NCI-H226 (cell line): Measurements from ENCODE around the gene SLC25A25.
"Not testable (repeated sequence)": the region's sequence is repeated elsewhere in the genome, so short reads cannot be mapped to it uniquely, and the experiment has no call there.

Experiments used
- DNase-seq: peaks from one replicate; pipeline ENCODE4 v3.0.0-alpha.2; 2015

SLC25A25 gene

GRCh38 chr9:128127990-128128835, 60.2 kb downstream of the SLC25A25 start:
- DNase-seq: peak; percentile 87

- DNase-seq: no peak
Measured at GRCh38 chr9:128128836-128129590, 61.0 kb downstream of the SLC25A25 start.

DNA sequence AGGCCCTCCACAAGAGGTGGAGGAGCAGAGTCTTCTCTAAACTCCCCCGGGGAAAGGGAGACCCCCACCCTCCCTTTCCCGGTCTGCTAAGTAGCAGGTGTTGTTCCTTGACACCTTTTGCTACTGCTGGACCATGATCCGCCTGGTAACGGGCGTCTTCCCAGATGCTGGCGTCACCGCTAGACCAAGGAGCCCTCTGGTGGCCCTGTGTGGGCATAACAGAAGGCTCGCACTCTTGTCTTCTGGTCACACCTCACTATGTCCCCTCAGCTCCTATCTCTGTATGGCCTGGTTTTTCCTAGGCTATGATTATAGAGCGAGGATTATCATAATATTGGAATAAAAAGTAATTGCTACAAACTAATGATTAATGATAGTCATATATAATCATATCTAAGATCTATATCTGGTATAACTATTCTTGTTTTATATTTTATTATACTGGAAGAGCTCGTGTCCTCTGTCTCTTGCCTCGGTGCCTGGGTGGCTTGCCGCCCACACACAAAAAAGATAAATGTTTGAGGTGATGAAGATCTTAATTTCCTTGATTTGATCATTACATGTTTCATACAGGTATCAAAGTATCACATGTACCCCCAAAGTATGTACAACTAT, 62.1 kb downstream of the SLC25A25 start:
- not testable (repeated sequence) for DNase-seq

DNA sequence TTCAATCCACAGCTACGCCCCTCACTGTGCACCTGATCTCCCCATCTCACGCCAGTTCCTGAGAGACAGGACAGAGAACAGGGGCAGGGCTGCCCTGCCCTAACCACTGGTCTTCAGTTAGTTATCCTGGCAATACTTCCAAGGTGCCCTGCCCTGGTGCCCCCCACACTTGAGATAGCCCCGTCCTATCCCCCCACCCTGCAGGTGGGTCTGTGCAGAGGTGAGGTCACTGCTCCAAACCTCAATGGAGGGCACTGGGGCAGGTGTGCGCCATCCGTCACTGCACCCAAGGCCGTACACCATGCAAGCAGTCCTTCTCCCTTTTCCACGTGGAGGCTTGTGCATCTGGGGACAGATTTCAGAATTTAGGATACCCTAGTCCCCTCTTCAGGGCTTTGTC, 62.6 kb downstream of the SLC25A25 start:
- DNase-seq: not testable (repeated sequence)

DNA sequence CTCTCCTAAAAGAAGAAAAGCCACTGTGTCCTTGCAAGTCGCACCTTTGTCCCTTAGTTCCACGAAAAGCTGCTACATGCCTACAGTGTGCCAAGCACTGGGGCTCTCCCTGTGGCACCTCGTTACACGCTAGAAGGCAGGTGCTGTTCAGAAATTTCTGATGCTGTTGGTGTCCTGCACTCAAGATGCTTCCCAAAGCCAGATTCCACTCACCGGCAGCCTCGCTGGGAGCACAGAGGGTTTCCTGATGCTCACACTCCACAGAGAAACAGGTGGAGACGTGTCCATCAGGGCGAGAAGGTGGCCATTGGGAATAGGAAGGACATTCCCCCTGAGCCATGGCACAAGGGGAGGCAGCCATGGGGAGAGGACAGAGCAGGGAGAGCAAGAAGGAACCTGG, 63.3 kb downstream of the SLC25A25 start:
- DNase-seq: not testable (repeated sequence)

DNA sequence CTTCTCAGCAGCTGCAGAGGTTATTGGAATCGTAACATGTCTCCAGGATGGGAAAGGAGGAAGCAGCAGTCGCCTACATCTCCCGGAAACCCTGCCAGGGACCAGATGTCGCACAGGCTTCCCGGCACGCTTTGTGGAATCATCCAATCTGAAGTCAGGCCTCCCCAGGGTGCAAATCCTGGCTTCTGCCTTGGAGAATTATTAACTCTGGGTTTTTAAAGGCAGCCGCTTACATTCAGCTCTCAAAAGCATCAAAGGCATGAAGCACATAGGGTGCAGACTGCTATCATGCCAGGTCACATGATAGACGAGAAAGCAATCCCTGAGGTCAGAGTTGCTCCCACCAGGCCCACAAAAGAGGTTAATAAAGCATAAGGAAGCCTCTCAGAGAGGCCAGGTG, 64.1 kb downstream of the SLC25A25 start:
- DNase-seq: not testable (repeated sequence)

GRCh38 chr9:128135561-128135960, 67.5 kb downstream of the SLC25A25 start:
- DNase-seq: not testable (repeated sequence)

DNA sequence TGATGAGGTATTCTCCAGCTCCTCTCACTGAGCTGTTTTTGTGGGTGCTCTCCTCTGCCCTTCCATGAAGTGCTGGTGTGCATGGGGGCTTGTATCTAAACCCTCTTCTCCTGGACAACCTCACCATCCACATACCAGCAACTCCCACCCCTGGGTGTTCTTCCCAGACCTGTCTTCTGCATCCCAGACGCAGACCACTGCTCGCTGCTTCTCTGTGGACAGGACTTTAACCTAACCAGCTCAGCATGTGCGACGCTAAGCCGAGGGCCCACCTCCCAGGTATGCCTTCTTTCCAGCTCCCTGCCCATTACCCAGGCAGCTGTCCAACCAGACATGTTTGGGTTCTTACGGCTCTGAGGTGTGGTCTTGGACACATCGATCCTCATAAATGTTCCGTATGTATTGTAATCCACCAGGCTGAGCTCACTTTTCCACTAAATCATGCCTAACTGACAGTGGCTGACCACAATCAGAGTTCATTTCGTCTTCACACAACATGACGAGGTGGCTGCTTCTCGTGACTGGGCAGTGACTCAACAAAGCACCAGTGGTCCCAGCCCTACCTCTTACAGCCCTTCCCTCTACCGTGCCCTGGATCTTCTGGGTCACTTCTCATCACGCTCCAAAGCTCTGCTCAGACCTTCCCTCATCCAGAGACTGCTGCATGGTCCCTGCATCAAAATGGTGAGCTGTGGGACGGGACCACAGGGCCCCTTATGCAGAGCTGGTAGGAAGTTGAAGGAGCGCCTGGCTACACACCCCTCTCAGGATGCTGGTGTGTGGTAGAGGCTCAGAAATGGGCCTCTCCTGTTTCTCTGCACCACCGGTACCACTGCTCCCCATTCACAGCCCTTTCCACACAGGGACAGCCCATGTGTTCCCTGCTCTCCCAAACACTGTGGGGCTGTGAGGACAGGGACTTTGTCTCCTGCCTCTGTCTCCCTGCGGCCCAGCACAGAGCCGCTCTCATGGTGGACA, 69.1 kb downstream of the SLC25A25 start:
- no peak for DNase-seq

DNA sequence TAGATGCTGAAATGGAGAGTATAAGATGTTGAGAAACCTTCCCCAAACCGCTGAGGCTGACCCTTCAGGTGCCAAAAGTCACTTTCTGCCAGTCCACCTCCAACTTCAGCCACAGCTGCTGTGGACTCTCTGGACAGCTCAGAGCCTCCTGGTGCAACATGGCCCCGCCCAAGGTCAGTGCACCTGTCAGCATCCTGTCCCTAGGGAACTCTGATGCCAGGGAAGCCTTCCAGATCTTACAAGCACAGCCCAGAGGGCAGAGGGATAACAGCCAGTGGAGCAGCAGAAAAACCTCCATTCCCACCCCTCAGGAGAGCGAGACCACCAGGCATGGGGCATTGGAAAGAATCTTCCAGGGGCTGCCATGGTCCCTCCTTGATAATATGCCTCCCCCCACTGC, 70.0 kb downstream of the SLC25A25 start:
- no peak for DNase-seq

DNA sequence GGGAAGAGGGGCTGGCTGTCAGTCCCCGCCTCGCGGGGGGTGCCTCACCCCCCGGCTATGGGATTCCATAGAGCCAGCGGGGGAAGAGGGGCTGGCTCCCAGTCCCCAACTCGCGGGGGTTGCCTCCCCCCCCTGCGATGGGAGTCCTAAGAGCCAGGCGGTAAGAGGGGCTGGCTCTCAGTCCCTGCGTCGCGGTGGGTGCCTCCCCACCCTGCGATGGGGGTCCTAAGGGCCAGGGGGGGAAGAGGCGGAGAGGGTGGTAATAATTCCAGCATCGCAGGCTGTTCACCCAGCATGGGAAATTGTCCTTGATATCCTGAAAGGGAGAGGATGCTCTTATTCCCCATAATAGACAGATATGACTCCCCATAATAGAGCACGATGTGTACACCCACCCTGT, 71.6 kb downstream of the SLC25A25 start:
- DNase-seq: no peak

DNA sequence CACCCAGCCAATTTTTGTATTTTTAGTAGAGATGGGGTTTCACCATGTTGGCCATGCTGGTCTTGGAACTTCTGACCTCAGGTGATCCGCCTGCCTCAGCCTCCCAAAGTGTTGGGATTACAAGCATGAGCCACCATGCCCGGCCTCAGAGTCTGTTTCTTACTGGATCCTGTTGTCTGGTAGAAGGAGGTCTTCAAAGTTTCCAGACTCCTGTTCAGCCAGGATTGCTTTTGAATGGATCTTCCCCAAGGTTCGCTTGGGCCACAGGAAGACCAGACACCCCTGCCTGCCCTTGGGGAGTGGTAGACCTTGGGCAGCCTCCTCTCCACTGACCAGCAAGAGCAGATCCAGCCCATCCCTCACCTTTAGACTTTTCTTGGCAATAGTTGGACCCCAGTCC, 73.6 kb downstream of the SLC25A25 start:
- DNase-seq: no peak

DNA sequence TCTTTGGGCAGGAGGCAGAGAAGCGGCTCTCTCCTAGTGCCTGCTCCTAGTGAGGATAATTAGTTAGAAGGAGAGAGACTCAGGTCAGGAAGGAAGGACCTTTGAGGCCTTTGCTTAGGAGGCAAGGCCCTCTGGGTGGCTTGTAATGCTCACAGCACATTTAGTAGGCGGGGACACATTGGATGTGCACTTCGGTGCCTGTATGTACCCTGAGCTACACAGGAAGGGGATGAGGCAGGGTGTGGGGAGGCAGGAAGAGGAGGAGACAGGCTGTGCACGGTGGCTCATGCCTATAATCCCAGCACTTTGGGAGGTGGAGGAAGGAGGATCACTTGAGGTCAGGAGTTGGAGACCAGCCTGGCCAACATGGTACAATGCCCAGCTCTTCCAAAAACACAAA, 74.0 kb downstream of the SLC25A25 start:
- no peak for DNase-seq

DNA sequence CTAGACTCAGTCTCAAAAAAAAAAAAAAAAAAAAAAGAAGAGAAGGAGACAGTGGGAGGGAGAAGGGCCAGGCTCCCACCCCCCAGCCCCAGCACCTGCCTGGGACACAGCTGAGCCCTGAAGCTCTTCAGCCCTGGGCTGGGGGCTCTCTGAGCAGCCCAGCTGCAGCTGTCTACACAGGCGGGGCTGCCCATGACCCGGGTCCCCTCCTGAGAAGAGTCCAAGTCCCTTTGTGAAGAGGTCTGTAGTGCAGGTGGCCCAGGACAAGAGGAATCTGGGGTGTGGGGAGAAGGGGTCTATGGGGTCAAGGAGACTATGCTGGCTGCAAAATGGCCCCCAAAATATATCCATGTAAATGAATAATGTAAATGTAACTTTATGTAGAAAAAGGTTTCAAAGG, 74.6 kb downstream of the SLC25A25 start:
- no peak for DNase-seq

DNA sequence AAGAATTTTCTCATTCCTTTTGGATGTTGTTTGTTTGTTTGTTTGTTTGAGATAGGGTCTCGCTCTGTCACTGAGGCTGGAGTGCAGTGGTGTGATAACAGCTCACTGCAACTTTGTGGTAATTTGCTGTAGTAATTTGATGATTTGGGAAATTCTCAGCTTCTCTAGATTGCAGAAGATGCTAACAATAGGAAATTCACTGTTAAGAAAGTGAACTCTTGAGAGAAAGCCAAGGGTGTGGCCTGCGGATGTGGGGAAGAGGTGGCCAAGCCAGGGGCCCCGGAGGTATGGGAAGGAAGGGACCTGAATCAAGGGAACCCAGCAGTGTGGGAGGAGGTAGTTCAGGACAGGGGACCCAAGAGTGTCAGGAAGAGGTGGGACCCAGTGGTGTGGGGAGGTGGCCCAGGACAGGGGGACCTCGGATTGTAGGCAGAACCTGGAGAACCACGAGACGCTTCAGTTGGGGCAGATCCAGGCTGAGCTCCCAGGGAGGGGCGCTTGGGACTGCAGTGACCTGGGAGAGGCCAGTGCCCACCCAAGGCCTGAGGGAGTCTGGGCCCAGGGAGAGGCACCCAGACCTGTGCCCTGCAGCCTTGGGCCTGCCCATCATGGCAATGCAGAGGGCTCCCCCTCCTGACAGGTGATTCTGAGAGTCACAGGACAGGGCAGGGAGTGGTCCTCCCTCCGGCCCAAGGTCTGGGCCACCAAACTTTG, 75.7 kb downstream of the SLC25A25 start:
- DNase-seq: no peak

DNA sequence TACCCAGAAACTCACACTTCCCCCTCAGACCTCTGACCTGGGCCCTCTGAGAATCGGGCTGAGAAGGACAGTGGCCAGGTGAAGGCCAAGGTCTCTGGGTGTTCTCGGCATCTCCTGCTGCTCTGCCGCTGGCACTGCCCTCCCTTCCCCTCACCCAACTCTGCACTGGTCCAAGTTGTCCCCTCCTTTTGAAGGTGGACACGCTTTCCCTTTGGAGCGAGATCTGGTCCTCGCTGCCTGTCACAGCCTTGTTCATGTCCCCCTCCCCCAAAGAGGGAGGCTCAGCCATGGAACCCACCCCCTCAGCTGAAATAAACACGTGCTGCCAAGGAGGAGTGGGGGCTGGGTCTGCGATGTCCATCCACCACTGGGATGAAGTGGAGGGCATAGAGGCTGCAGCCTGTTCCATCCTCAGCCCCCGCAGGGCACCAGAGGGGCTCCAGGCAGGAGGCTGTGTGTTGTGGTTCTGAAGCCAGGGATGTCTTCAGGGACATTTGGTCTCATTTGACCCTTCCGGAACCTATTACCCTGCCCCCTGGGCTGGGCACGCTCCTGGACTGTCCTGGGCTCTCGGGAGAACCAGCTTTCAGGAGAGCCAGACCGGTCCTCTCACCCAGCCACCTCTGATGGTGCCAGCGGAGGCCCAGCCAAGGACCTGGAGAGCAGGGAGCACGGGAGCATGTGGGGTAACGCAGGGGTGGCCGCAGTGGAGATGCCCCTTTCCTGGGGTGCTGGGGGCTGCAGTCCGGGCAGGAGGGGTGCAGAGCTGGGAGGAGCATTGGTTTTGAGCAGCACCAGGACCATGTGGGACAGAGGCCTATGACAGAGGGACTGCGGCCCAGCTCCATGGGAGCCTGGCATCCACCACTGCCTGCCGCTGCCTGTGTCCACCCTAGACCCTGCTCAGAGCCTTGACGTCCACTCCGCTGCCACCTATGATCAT, 76.5 kb downstream of the SLC25A25 start:
- no peak for DNase-seq

DNA sequence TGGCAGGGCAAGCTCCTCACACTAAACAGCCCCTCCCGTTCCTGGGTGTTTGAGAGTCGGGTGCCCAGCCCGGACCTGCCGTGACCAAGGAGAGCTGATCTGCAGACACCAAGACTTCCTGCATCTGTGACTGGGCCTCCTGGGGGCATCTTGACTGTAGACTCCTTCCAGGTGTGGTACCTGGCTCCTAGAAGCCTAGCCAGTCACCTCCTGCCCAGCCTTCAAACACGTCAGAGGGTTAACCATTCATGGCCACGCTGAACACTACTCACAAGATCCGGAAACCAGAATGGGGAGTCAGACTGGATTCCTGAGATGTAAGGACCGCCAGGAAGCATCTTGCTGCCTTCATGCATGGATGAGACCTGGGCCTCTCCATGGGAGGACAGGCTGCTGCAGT, 77.5 kb downstream of the SLC25A25 start:
- no peak for DNase-seq

- DNase-seq: no peak
Measured at GRCh38 chr9:128145951-128146351, 77.9 kb downstream of the SLC25A25 start.

DNA sequence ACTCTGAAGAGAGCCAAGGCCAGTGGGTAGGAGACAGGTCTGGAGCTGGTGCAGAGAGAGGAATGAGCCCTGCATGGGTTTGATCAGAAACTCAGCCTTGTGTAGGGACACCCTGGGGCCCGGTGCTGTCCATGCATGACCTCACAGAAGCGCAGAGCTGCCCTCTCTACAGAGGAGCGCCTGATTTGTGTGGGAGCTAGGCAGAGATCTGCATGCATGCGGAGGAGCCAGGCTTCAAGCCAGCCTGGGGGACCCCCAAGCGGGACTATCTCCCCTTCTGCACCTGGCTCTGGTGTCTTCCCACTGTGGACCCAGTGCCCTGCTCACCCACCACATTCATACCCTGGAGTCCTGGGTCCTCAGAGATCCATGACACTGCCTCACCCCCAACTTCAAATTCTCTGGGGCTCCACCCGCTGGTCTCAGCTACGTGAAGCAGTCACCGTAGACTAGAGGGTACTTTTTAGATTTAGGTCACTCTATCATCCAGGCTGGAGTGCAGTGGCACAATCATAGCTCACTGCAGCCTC, 78.6 kb downstream of the SLC25A25 start:
- DNase-seq: no peak

GRCh38 chr9:128148509-128149000, 80.5 kb downstream of the SLC25A25 start:
- DNase-seq: no peak
